HL-60 (cell line): Measurements from ENCODE around the gene SNRPB.

Experiments
- CTCF ChIP-seq: IDR thresholded peaks from one replicate; pipeline ENCODE4 v1.5.1; 2011; ENCODE audit warnings: low read length, control low read depth, inconsistent platforms; ENCODE audit not compliant: insufficient read depth
- GABPA ChIP-seq: IDR thresholded peaks from 2 replicates; pipeline ENCODE4 v1.6.1; 2012; ENCODE audit warnings: low read depth
- POLR2AphosphoS5 ChIP-seq: IDR thresholded peaks from 2 replicates; pipeline ENCODE4 v1.6.1; 2012; ENCODE audit warnings: low read depth
- REST ChIP-seq: IDR thresholded peaks from 2 replicates; pipeline ENCODE4 v1.6.1; 2012; ENCODE audit warnings: low read depth; ENCODE audit not compliant: insufficient replicate concordance

- TF ChIP-seq CTCF (no peak), POLR2AphosphoS5 (no peak), GABPA (no peak), REST (no peak)
Measured at GRCh38 chr20:2451422-2451821, 19.2 kb downstream of the SNRPB start.
